Epidermal melanocyte (primary cell): ENCODE data around the gene DPP4.
"Not testable (repeated sequence)": the region's sequence is repeated elsewhere in the genome, so short reads cannot be mapped to it uniquely, and the experiment has no call there.

Experiments used
- DNase-seq: peaks from one replicate; pipeline ENCODE4 v3.0.0; 2011; ENCODE audit warnings: low spot score; ENCODE audit not compliant: insufficient read length

The DPP4 gene

DNA sequence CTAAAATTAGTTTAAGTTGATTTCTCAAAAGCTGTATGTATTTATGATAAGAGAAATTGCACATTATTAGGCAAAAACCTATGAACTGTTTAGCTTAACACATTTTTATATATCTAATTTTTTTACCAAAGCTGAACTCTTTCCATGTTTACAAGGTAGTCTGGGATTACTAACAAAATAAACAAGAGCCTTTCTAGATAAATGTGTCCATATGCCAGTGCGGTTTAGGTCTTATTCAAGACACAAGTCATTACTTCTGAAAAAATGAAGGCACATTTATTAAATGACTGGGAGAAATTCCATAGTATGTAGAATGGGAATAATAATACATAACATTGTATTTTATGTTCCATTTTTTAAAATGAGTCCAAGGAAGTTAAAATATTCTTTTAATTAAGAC lies 82.0 kb downstream of the DPP4 start:
- DNase-seq, result no peak

- peak; percentile 37 for DNase-seq
Observed at GRCh38 chr2:161990741-161991140, 83.3 kb downstream of the DPP4 start.

GRCh38 chr2:161990036-161990435 lies 84.0 kb downstream of the DPP4 start:
- no peak for DNase-seq

DNA sequence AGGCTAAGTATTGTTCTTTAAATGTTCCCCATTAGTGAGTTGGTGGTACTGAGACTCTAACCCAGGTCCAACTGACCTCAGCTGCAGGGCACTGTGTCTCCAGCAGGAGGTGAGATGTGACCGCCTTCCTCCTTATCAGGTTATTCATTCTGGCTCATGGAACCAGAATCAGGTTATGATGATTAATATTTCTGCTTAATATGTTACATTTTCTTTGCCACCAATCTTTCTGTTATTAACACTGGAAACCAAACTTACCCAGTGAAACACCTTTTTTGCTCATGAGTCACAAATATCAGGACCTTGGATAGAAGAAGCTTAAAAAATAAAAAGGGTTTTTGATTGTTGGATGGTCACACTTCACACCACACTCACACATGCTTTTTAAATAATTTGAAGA lies 85.4 kb downstream of the DPP4 start:
- no peak for DNase-seq

DNA sequence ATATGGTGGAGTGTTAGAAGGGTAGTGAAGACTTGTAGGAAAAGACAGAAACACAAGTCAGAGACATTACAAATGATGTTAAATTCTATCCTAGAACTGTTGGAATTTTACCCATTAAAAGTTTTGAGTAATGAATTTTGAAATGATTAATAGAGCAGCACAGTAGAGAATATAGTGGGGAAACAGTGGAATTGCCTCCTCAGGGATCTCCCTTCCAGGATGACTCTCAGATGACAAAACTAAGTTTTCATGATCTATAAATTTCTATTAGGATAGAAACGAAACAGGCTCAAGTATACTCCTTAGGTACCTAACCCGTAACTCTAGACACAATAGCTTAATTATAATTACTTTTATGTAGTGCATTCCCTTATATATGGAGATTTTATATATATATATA lies 86.7 kb downstream of the DPP4 start:
- DNase-seq, result no peak

- no peak for DNase-seq
Observed at GRCh38 chr2:161983866-161984265, 90.1 kb downstream of the DPP4 start.

DNA sequence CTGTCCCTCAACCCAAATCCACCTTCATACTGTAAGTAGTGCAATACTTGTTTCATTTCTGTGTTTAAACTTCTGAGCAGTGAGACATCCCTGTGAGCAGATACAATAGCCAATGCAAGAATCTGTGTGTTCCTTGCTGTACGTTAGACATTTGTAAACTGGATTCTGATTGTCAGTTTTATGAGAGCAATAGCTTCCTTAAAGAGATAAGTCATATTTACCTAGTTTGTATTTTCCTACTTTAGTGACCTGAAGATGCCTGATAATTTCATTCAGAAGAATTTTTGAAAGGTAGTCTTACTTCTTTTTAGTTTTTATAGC lies 90.7 kb downstream of the DPP4 start:
- no peak for DNase-seq

- DNase-seq, result no peak
Observed at GRCh38 chr2:161982548-161983330, 91.3 kb downstream of the DPP4 start.

DNA sequence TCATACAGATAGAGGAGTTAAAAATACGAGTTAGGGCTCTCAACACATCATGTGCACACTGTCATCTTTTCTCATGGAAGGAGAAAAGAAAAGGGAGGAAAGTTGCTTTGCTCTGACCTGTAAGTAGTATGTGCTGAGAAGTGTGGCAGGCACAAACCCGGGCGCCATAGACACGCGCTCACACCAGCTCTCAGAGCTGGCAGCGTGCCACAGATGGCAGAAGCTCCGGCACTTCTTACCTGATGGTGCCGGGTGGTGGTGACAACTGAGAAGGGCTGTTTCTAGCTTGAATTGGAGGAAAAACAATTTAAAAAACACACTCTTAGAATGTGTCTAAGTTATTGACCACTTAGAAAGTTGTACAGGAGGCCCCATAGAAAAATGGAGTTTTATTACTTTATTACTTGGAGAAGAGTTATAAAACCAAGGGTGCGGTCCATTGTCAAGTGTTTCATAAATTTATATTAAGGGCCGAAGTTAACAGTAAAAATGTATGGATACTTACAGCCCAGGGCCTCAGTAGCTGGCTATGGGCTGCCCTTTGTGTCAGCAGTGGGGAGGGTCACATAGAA lies 92.2 kb downstream of the DPP4 start:
- no peak for DNase-seq

DNA sequence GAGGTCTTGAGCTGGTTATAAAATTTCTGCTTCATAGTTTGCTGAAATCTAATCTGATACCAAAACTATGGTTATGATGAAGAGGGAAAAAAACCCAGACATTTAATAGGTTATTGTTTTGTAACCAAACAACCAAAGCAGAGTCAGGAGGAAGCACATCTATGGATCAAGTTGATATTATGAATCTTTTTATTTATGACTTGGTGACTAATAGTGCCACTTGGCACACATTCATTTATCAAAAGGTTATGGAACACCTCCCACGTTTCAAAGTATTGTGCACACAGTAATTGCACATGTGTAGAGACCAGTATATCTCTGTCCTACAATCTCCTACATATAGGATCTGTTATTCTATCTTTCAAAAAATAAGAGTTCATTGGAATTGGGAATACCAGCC lies 93.0 kb downstream of the DPP4 start:
- DNase-seq, result no peak

DNA sequence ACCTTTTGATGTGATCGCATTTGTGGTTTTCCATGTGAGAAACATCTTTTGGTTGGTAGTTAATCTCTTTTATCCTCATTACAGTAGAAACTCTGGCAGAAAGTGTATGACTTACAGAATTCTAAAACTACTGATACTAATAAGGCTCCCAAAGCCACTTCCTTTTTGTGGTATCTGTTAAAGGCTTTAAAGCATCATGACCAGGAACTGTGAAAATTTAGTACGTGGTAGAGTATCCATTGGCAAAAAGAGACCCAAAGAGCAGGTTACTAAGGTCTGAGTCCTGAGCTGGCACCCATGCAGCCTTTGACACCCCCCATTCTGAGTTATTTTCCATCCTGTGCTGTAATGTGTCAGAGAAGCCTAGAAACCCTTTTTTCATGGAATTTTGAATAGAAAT lies 94.5 kb downstream of the DPP4 start:
- no peak for DNase-seq

DNA sequence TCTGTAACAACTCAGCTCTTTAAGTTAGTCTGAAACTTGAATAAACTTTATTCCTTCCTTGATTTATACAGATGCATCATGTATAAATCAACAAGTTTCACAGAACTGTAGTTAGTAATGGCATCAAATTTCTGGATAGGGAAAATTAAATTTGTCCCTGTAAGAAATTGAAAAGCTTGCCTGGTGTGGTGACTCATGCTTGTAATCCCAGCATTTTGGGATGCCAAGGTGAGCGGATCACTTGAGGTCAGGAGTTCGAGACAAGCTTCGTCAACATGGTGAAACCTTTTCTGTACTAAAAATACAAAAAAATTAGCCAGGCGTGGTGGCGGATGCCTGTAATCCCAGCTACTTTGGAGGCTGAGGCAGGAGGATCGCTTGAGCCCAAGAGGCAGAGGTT lies 96.1 kb downstream of the DPP4 start:
- DNase-seq, result not testable (repeated sequence)

DNA sequence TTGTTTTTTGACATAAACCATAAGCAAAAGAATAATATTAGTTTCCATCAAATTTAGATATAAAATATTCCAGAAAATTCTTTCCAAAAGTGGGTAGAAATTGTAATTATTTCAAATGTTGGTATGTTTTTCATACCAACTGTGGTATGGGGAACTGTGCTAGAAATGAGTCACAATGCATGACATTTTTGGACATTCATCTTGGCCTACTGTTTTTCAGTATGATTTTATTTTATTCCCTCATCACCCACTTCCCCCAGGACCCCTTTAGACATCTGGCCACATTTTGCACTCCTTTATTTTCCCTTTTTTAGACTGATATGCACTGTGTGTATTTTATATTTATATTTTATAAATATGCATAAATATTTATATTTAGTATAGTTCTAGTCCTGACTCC lies 97.1 kb downstream of the DPP4 start:
- DNase-seq, result no peak

GRCh38 chr2:161976295-161976694 lies 97.7 kb downstream of the DPP4 start:
- no peak for DNase-seq

DNA sequence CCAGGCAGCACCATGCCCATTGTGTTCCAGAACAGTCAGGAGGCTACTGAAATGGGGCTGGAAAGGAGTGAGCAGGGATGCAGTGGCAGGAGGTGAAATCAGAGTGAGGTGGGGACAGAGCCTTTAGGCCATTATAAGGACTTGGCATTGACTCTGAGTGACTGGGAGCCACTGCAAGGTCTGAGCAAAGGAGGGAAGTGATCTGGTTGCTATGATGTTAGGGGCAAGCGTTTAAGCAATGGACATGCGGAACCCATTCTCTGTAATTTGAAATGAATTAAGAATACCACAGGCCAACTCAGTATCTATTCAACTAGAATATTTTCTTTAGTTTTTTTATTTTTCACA lies 98.2 kb downstream of the DPP4 start:
- DNase-seq, result no peak

DNA sequence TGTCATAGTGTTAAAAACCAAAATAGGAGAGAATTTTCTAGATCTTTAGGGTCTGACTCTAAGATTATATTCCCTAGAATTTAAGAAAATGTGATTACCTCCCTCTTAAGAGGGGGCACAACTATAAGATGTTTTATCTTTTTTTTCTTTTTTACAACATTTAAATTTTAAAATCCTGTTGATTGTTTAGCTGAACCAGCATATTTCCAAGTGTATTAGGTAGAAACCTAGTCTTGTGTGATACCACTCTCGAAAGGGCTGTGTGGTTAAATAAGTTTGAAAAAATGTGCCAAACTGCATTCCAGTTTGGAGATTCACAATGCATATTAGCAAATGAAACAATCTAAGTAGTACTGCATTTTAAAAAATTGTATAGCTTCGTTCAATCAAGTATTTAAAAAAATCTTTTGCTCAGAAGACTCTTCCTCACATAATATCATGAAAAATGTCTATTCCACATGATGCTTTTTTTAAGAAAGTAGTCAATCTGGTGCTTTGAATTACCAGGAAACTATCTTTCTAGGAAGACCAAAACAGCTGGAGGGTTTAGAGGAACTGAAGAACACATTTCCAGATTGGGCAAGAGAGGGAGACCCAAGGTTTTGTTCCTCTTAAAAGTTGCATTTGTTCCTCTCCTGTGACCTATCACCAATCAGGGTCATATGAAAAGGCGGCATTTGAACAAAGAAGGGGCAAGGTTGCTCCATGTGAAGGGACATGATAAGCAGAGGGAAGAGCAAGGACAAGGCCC lies 98.8 kb downstream of the DPP4 start:
- no peak for DNase-seq

GRCh38 chr2:161974461-161974860 lies 99.6 kb downstream of the DPP4 start:
- DNase-seq, result no peak

DNA sequence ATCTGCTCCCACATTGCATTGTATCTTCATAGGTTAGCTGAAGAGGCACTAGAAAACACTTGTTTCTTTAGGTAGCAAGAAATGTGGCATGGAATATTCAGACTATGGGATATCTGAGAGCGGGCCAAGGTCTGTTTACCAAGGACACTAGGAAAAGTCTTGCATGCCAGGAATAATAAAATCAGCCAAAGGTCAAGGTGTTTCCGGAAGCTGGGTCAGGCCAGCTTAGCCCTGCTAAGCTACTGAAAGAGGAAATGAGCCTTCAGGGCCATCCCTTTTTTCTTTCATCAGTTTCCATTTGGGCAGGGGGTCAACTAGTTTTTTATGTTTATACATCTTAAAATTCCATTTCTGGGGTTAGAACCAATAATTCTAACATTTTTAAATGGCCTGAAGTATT lies 101.1 kb downstream of the DPP4 start:
- no peak for DNase-seq

DNA sequence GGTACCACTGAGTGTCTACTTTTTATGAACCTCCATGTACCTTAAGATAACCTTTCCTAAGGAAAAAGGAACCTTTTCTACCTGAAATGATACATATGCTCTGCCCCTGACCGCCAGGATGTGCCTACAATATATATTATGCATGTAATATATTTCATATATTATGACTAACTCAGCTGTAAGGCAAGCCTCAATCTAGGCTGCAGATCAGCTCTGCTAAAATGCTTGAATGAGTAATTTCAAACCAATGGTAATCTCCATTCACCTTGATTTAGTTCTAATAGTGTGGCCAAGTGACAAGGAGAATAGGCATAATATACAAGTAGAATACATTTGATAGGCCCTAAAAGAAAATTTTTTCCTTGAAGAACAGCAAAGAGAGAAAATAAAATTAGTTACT lies 101.8 kb downstream of the DPP4 start:
- no peak for DNase-seq

DNA sequence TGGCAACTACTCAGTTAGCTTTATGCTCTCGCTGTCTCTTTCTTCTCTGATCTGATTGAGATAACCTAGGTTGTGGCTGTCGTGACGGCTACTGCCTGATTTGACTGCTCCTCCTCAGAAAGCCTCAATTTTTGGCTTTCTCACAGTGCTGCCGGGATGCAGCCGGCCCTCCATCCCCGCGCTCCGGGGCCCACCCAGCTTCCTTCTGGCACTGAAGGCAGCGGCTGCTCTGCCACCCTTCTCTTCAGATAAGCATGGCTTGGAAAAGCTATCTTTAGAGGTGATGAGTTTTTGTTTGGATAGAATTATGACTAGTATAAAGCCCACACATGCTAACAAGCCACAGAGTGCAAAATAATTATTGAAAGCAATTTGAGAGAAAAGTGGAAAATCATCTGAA lies 102.5 kb downstream of the DPP4 start:
- no peak for DNase-seq

DNA sequence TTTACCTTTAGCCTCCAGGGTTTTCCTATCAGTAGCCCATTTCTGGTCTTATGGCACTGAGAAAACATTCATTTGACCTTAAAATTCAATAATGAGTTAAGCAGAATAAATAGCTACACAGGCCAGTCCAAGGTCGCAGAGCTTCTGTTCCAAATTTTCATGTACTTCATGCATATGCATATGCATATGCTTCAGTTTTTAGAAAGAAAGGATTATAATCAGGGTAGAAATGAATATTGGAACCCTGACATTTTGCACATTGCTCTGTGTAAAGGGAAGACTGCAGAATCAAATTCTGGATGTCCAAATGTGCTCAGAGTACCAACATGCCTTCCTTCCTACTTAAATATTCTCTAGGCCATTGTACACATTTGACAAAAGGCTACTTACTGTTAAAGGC lies 104.9 kb downstream of the DPP4 start:
- DNase-seq, result no peak

DNA sequence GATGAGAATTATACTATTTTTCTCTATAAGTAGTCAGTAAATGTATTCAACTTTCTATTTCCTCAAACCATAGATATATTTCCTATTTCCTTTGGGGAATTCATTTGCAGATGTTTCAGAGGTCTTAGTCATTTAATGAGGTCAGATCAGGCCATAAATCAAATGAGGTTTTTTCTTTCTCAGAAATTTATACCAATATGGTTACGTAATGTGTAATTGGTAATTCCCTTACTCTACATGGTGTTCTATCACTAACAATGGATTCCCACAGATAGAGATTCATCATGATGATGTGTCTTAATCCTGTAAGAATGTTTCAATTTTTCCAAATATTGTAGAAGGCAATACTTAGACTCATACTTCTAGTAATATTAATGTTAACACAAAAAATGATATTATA lies 108.0 kb downstream of the DPP4 start:
- peak; percentile 25 for DNase-seq

GRCh38 chr2:161964160-161964559 lies 109.9 kb downstream of the DPP4 start:
- no peak for DNase-seq
